Measurements from ENCODE around the gene ARL14EPL. TPM values are rescaled to one million over a fixed set of nuclear protein-coding genes. Genes with fewer than 3 reads are reported as not detected.

The ARL14EPL gene
- total RNA-seq = not detected in 2 replicates

GRCh38 chr5:116032094-116032517, at the start of gene ARL14EPL:
Gene ARL14EPL, plus strand, starts transcription at chr5:116032472. Its CDS starts 18,994 bp downstream, at chr5:116051466.

GRCh38 chr5:116084871-116085715, 52.8 kb downstream of the ARL14EPL start, which contains the start of gene COMMD10:
Gene COMMD10, plus strand, starts transcription at chr5:116085025.

Other genes with a start within 250 kb of the ARL14EPL start
- 0.54 and 1.6 TPM in 2 replicates for gene CDO1, start 215.8 kb upstream of the ARL14EPL start, total RNA-seq
- gene ATG12, start 190.9 kb upstream of the ARL14EPL start, total RNA-seq = 56.1 and 62.9 TPM in 2 replicates
- gene AP3S1, start 190.5 kb upstream of the ARL14EPL start, total RNA-seq = 96.2 and 97.0 TPM in 2 replicates
- under 0.01 TPM in 1 of 2 replicates, not detected in the other for gene LVRN, start 70.0 kb upstream of the ARL14EPL start, total RNA-seq
- gene COMMD10, start 52.6 kb downstream of the ARL14EPL start, total RNA-seq = 22.8 and 28.3 TPM in 2 replicates

Measured in placental epithelial cell (primary cell).